Activated CD8-positive, alpha-beta memory T cell treated with anti-CD3 and anti-CD28 coated beads, Interleukin-2, amount 50 U/mL, for 1 hour (primary cell): ENCODE measurements around the gene FKBP4.

Experiments used
- DNase-seq: peaks from one replicate; pipeline ENCODE4 v3.0.0-alpha.2; 2020; ENCODE audit errors: extremely low read depth

Gene FKBP4

DNA sequence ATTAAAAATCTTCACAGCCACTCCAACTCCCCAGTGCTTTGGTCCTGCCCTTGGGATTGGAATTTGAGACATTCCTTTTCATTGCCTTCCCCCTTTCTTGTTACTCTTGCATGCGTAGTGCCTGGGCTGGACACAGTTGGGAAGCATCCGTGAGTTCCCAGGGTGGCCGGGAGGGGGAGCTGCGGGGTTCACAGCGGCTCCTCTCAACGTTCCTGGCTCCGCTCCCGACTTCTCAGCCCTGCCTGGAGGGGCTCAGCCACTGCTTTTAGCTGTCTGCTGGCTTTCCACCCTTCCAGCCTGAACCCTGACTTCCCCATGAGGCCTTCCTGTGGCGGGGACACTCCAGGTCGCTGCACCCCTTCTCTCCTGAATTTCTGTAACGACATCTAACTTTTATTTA is 58.9 kb downstream of the FKBP4 start:
- no peak for DNase-seq
